Hematopoietic multipotent progenitor cell treated with erythropoietin and hydrocortisone succinate and interleukin-3 and kit ligand, for 15 days (in vitro differentiated cells): ENCODE measurements around the gene CCL8.

Experiments
- DNase-seq: peaks from one replicate; pipeline ENCODE4 v3.0.0-alpha.2; 2015; ENCODE audit warnings: low spot score

CCL8 gene

DNA sequence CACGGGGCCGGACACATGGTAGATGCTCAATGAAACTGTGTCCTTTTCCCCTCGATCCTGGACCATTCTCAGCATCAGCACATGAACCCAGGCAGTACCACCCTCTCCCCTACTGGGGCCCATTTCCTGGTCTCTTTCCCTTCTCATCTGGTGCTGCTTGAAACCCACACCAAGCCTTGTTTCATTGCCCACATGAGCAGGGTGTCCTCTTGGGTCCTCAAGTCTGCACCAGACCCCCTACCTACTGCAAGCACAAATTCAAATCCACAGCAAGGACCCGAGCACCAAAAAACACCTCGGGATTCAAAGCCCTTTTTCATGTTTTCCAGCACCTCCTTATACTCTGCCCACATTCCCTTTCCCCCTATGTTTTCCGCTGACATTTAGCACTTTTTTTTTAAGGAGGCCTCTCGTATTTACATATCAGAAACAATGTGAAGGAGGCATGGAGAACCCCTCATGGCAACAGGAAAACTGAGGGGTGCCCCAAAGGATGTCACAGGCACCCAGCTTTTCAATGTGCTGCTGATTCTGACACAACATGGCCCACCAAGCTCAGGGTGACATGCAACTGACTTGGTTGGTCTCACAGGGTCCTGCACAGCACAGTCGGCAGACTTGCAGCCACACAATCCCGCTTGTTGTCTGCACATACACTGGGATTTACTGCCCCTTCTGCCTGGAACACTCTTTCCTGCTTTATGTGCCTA is 48.4 kb downstream of the CCL8 start:
- DNase-seq = no peak

- no peak for DNase-seq
These were observed 49.1 kb downstream of the CCL8 start for GRCh38 chr17:34368196-34368945.

- DNase-seq = no peak
These were observed 49.8 kb downstream of the CCL8 start for GRCh38 chr17:34368946-34369500.

- DNase-seq = no peak
These were observed 50.3 kb downstream of the CCL8 start for GRCh38 chr17:34369571-34369970.

DNA sequence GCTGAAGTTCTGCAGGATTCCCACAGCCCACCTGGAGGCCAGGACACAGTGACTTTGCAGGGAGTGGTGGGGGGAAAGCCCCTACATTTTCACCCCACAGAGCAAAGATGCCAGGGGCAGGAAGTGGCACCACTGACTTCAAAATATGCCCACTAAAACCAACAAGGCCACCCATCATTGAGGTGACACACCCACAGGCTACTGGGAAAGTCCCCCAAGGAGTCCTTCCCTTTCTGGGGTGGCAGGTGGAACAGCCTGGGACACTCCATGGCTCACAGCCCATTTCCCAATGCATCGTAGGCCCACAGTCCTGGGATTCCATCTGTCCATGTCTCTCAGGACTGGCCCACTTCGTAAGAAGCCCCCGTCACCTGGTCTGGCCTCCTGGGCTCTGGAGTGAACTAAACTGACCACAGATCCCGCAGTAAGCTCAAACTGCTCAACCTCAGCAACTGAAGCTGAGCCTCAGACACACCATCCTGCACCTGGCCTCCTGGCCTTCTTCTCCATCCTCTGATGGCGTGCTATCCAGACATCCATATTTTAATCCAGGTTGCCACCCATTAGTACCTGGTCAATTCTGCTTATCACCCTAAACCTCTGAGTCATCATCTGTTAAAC is 51.3 kb downstream of the CCL8 start:
- DNase-seq = no peak

DNA sequence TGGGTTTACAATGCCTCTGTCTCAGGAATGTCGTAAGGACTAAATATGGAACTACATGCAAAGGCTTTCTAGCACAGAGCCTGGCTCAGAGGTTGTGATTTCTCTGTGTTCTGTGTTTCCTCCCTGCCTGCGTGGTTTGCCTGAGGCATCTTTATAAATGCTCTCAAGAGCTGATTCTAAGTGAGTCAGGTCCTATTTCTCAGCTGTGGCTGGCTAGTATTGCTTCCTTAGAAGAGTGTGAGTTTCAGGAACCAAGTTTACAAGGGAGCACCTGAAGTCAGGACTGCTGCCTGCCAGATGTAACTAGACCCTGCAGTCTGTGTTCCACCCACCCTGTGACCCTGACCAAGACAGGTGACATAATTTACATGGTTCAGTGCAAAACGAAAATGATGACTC is 51.8 kb downstream of the CCL8 start:
- DNase-seq = no peak
